HG02970 (cell line): ENCODE measurements around the gene DCP1A.
A peak's percentile ranks its signal among the peaks of the same experiment; 100 is the strongest.
"Not testable (repeated sequence)": the region's sequence is repeated elsewhere in the genome, so short reads cannot be mapped to it uniquely, and the experiment has no call there.

ENCODE experiments used
- ATAC-seq: cut with Tn5 transposase; IDR thresholded peaks from one replicate; pipeline ENCODE4 v1.9.1; 2021; ENCODE audit warnings: mild to moderate bottlenecking, moderate library complexity, moderate number of reproducible peaks; ENCODE audit not compliant: unreplicated experiment, low FRiP score

Gene DCP1A

GRCh38 chr3:53347261-53348064 is at the start of gene DCP1A:
Gene DCP1A, minus strand, starts transcription at chr3:53347543. Its CDS starts 26 bp downstream, at chr3:53347517.
- ATAC-seq: peak; percentile 97

DNA sequence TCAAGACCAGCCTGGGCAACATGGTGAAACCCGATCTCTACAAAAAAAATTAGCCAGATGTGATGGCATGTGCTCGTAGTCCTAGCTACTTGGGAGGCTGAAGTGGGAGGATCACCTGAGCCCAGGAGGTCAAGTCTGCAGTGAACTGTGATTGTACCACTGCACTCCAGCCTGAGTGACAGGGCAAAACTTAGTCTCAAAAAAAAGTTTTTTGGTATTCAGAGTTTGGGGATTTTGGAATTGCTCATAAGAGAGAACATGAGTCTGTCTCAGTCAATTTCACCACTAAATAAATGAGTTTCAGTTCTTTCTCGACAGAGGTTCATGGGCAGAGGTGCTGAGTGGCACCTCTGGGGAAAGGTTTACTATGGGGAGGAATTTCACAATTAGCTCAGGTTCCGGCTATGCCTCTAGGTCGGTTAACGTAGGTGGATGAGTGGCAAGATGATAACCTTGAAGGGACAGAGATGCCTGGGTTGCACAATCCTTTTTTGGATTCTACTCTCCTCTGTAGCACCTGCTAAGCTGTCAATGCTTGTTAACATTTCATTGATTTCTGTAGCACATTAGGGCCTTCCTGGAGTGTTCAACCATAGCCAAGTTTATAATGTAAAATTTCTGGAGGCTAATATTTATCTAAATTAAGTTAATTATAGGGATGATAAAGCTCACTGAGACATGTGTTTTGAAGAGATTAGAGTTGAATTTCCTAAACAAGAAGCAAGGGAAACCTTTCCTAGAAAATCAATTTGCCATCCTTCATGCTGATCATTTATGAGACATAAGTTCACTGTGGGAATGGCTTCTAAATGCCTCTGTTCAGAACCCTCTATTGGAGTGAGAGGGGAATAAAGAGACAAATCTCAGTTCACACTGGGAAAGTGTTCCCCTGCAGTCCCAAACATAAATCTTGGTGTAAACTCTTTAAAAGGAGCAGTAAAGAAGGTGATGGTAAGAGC is 37.4 kb upstream of the DCP1A start:
- ATAC-seq: no peak

- no peak for ATAC-seq
Observed at GRCh38 chr3:53382106-53382505, 34.8 kb upstream of the DCP1A start.

GRCh38 chr3:53380306-53380705 is 33.0 kb upstream of the DCP1A start:
- ATAC-seq: no peak

DNA sequence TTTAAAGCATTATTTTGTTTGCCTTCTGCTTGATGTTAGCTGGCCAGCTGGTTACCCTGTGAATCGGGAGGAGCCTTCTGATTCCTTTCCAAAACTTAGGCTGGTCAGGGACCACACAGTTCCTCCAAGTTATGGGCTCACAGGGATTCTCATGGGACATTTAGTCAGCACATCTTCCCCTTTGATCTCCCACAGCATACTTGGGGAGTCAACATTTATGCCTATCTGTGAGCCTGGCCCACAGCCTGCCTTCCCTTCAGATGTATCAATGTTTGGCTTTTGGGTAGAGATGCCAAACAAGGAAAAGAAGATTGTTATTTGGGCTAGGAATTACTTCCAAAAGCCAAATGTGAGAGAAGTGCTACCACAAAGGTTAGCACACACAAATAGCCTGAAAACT is 32.6 kb upstream of the DCP1A start:
- no peak for ATAC-seq

- no peak for ATAC-seq
Observed at GRCh38 chr3:53377794-53378193, 30.5 kb upstream of the DCP1A start.

- ATAC-seq: no peak
Observed at GRCh38 chr3:53376679-53377078, 29.3 kb upstream of the DCP1A start.

GRCh38 chr3:53375019-53375418 is 27.7 kb upstream of the DCP1A start:
- ATAC-seq: no peak

DNA sequence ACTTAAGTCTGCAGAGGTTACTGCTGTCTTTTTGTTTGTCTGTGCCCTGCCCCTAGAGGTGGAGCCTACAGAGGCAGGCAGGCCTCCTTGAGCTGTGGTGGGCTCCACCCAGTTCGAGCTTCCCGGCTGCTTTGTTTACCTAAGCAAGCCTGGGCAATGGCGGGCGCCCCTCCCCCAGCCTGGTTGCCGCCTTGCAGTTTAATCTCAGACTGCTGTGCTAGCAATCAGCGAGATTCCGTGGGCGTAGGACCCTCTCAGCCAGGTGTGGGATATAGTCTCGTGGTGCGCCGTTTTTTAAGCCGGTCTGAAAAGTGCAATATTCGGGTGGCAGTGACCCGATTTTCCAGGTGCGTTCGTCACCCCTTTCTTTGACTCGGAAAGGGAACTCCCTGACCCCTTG is 23.4 kb upstream of the DCP1A start:
- not testable (repeated sequence) for ATAC-seq

DNA sequence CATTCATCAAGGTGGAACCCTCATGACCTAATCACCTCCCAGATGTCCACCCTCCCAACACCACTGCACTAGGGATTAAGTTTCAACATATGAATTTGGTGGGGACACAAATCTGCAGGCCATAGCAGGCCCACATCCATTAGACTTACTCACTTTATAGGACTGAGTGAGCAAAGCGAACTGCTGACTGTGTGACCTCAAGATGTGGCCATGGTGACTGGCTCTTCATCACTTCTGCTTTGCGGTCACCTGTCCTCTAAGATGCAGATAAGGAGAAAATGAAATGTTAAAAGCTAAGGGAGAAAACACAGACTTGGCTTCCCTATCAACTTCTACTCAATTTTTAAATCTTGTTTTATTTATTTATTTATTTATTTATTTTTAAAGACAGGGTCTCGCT is 14.5 kb upstream of the DCP1A start:
- ATAC-seq: no peak

- no peak for ATAC-seq
Observed at GRCh38 chr3:53357458-53357857, 10.1 kb upstream of the DCP1A start.

- no peak for ATAC-seq
Observed at GRCh38 chr3:53354945-53355498, 7.7 kb upstream of the DCP1A start.

- no peak for ATAC-seq
Observed at GRCh38 chr3:53353202-53353601, 5.9 kb upstream of the DCP1A start.

DNA sequence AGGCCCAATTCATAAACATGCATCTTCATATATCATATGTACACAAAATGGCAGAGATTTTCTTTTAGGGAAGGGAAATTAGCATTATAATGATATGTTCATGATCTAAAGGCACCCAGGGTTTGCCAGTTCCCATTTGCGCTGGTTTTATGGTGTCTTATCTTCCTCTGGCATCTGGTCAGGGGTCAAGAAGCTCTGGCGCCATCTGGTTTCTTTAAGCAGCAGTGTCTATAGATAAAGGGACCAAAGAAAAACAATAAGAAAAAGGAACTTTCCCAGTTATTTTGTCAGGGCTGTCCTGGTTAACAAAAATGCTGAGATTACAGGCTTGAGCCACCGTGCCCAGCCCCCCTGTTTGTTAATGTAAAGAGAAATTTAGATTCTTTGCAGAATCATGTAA is 3.3 kb upstream of the DCP1A start:
- no peak for ATAC-seq

GRCh38 chr3:53348118-53348517 is 775 bp upstream of the DCP1A start:
- ATAC-seq: not testable (repeated sequence)

- ATAC-seq: peak; percentile 5
Observed at GRCh38 chr3:53346922-53347260, 452 bp downstream of the DCP1A start.

- no peak for ATAC-seq
Observed at GRCh38 chr3:53346514-53346913, 829 bp downstream of the DCP1A start.

DNA sequence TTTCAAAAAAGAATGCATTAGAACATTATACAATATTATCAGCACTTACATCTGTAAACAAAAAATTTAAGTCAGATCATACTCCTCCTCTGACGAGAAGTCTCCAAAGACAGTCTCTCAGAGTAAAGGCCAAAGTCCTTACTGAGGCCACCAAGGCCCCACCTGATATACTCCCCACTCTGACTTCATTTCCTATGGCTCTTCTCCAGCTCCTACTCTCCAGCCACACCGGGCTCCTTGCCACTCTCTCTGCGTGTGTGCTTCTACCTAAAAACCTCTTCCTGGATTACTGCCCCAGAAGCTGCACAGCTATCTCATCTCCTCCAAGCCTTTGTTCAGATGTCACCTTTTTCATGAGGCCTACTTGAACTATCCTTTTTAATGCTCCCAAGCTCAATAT is 5.0 kb downstream of the DCP1A start:
- ATAC-seq: no peak

- no peak for ATAC-seq
Observed at GRCh38 chr3:53337167-53337940, 10.0 kb downstream of the DCP1A start.

- no peak for ATAC-seq
Observed at GRCh38 chr3:53334742-53335141, 12.6 kb downstream of the DCP1A start.
